Thyroid gland (tissue), 4 donors: ENCODE results near the gene ZBTB8A.

ENCODE experiments used
- POLR2A ChIP-seq, 2 donors: fragments of 450-650 bp; IDR thresholded peaks; one replicate each; pipeline ENCODE4 v1.6.1; 2017; ENCODE audit warnings: antibody characterized with exemption in 2 of 2, mild to moderate bottlenecking in 2 of 2, moderate library complexity in 1 of 2
- TF ChIP-seq, protein P1 (sequence below), 6 experiments: fragments of 200-600 bp in 3 of 6; fragments of 450-650 bp in 3 of 6; sonication (generic) in 3 of 6; IDR thresholded peaks; one replicate each; pipeline ENCODE4 v1.5.1; 2016 to 2019; ENCODE audit warnings: antibody characterized with exemption in 6 of 6, mild to moderate bottlenecking in 2 of 6, inconsistent platforms in 1 of 6, moderate library complexity in 1 of 6

DNA sequence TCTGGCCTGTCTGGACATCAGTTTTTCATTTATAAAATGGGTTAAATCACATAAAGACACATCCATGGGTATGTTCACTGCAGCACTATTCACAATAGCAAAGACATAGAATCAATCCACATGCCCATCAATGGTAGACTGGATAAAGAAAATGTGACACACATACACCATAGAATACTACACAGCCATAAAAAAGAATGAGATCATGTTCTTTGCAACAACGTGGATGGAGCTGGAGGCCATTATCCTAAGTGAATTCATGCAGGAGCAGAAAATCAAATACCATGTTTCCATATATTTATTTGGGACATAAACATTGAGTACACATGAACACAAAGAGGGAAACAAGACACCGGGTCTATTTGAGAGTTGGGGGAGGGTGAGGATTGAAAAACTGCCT is 83.0 kb downstream of the ZBTB8A start:
- TF ChIP-seq, protein P1, sequence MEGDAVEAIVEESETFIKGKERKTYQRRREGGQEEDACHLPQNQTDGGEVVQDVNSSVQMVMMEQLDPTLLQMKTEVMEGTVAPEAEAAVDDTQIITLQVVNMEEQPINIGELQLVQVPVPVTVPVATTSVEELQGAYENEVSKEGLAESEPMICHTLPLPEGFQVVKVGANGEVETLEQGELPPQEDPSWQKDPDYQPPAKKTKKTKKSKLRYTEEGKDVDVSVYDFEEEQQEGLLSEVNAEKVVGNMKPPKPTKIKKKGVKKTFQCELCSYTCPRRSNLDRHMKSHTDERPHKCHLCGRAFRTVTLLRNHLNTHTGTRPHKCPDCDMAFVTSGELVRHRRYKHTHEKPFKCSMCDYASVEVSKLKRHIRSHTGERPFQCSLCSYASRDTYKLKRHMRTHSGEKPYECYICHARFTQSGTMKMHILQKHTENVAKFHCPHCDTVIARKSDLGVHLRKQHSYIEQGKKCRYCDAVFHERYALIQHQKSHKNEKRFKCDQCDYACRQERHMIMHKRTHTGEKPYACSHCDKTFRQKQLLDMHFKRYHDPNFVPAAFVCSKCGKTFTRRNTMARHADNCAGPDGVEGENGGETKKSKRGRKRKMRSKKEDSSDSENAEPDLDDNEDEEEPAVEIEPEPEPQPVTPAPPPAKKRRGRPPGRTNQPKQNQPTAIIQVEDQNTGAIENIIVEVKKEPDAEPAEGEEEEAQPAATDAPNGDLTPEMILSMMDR (IDR thresholded peaks at IDR 0.05), result no peak
- TF ChIP-seq POLR2A (IDR thresholded peaks at IDR 0.05), result no peak
